HepG2 (cell line): Measurements from ENCODE around the gene TRAP1. TPM values are rescaled to one million over a fixed set of nuclear protein-coding genes. Genes with fewer than 3 reads are reported as not detected.
A peak's percentile ranks its signal among the peaks of the same experiment; 100 is the strongest.

Experiments
- ARNTL ChIP-seq: sonication (generic); formaldehyde crosslinking; IDR thresholded peaks from 2 replicates; pipeline ENCODE4 v1.4.0; 2020; ENCODE audit warnings: mild to moderate bottlenecking, missing genetic modification reagents
- CREB1 ChIP-seq, 2 experiments: fragments of 450-650 bp in 1 of 2; IDR thresholded peaks; 2 replicates each; pipeline ENCODE4 v1.6.1; 2016 to 2017; ENCODE audit warnings: control low read depth in 1 of 2, mild to moderate bottlenecking in 1 of 2, missing compliant biosample characterization in 1 of 2, missing genetic modification characterization in 1 of 2
- HNRNPH1 ChIP-seq: fragments of 200-400 bp; formaldehyde crosslinking; optimal IDR thresholded peaks from 2 replicates; pipeline ENCODE3; 2017; ENCODE audit warnings: mild to moderate bottlenecking, low read depth, low read length
- HOXA9 ChIP-seq: sonication (generic); formaldehyde crosslinking; IDR thresholded peaks from 2 replicates; pipeline ENCODE4 v1.8.1; 2022; ENCODE audit warnings: missing genetic modification reagents, mild to moderate bottlenecking, moderate library complexity, borderline replicate concordance
- KMT2B ChIP-seq: IDR thresholded peaks from 2 replicates; pipeline ENCODE4 v1.6.1; 2016; ENCODE audit warnings: missing genetic modification reagents, missing compliant biosample characterization
- NR2F2 ChIP-seq: IDR thresholded peaks from 2 replicates; pipeline ENCODE4 v1.6.1; 2012; ENCODE audit warnings: low read depth, inconsistent platforms, borderline replicate concordance
- PCBP1 ChIP-seq: fragments of 200-400 bp; formaldehyde crosslinking; IDR thresholded peaks from 2 replicates; pipeline ENCODE4 v1.6.1; 2017; ENCODE audit warnings: mild to moderate bottlenecking, low read depth, low read length, borderline replicate concordance
- PRMT3 ChIP-seq: sonication (generic); formaldehyde crosslinking; IDR thresholded peaks from 2 replicates; pipeline ENCODE4 v1.8.1; 2022; ENCODE audit warnings: low read depth, mild to moderate bottlenecking, moderate library complexity, missing genetic modification reagents, borderline replicate concordance
- SATB2 ChIP-seq: sonication (generic); formaldehyde crosslinking; IDR thresholded peaks from 2 replicates; pipeline ENCODE4 v1.5.0; 2020; ENCODE audit warnings: missing genetic modification reagents
- SMARCE1 ChIP-seq: fragments of 450-650 bp; IDR thresholded peaks from 2 replicates; pipeline ENCODE4 v1.6.1; 2017; ENCODE audit warnings: borderline replicate concordance
- SOX5 ChIP-seq: IDR thresholded peaks from 2 replicates; pipeline ENCODE4 v1.6.1; 2016; ENCODE audit warnings: borderline replicate concordance
- TBX3 ChIP-seq: fragments of 450-650 bp; IDR thresholded peaks from 2 replicates; pipeline ENCODE4 v1.6.1; 2017; ENCODE audit warnings: antibody characterized with exemption, mild to moderate bottlenecking, inconsistent platforms, borderline replicate concordance
- ZFP82 ChIP-seq: sonication (generic); formaldehyde crosslinking; IDR thresholded peaks from 2 replicates; pipeline ENCODE4 v1.5.1; 2020; ENCODE audit warnings: mild to moderate bottlenecking, missing genetic modification reagents, borderline replicate concordance
- ZMYM4 ChIP-seq: sonication (generic); formaldehyde crosslinking; IDR thresholded peaks from 2 replicates; pipeline ENCODE4 v1.8.1; 2023; ENCODE audit warnings: mild to moderate bottlenecking, missing genetic modification reagents
- ZNF292 ChIP-seq: sonication (generic); formaldehyde crosslinking; IDR thresholded peaks from 2 replicates; pipeline ENCODE4 v1.8.1; 2022; ENCODE audit warnings: mild to moderate bottlenecking, low read depth, missing genetic modification reagents, borderline replicate concordance
- ZNF335 ChIP-seq: sonication (generic); formaldehyde crosslinking; IDR thresholded peaks from 2 replicates; pipeline ENCODE4 v1.4.0; 2020; ENCODE audit warnings: missing genetic modification reagents
- ZNF337 ChIP-seq: sonication (generic); formaldehyde crosslinking; IDR thresholded peaks from 2 replicates; pipeline ENCODE4 v1.5.1; 2020; ENCODE audit warnings: missing genetic modification reagents, low read depth, mild to moderate bottlenecking, borderline replicate concordance
- ZNF501 ChIP-seq: sonication (generic); formaldehyde crosslinking; IDR thresholded peaks from 2 replicates; pipeline ENCODE4 v1.5.1; 2020; ENCODE audit warnings: mild to moderate bottlenecking, moderate library complexity, missing genetic modification reagents
- ZNF563 ChIP-seq: sonication (generic); formaldehyde crosslinking; IDR thresholded peaks from 2 replicates; pipeline ENCODE4 v1.8.0; 2022; ENCODE audit warnings: mild to moderate bottlenecking, moderate library complexity, missing genetic modification reagents
- ZNF670 ChIP-seq: sonication (generic); formaldehyde crosslinking; IDR thresholded peaks from 2 replicates; pipeline ENCODE4 v1.8.0; 2022; ENCODE audit warnings: mild to moderate bottlenecking, missing genetic modification reagents, borderline replicate concordance
- ZNF672 ChIP-seq: sonication (generic); formaldehyde crosslinking; IDR thresholded peaks from 2 replicates; pipeline ENCODE4 v1.8.1; 2022; ENCODE audit warnings: missing genetic modification reagents
- ZNF772 ChIP-seq: sonication (generic); formaldehyde crosslinking; IDR thresholded peaks from 2 replicates; pipeline ENCODE4 v1.5.0; 2020; ENCODE audit warnings: mild to moderate bottlenecking, missing genetic modification reagents
- ZSCAN30 ChIP-seq: sonication (generic); formaldehyde crosslinking; IDR thresholded peaks from 2 replicates; pipeline ENCODE4 v1.5.0; 2020; ENCODE audit warnings: mild to moderate bottlenecking, missing genetic modification reagents
- polyA plus RNA-seq, 8 experiments: library from polyadenylated mRNA; depleted of rRNA in 3 of 8; stranded (reverse) in 7 of 8; unstranded in 1 of 8; fragments of >200 nt; fragmentation: Illumina TruSeq in 4 of 8; extraction: Trizol in 4 of 8; gene quantifications; 2 replicates each; pipeline versions ENCODE4 v1.2.1 to v1.2.3, GENCODE V29; 2011 to 2016; ENCODE audit warnings: low read depth in 4 of 8, missing spikeins in 1 of 8, mixed read lengths in 1 of 8; ENCODE audit not compliant: insufficient read depth in 1 of 8
- total RNA-seq, 5 experiments: library from RNA; depleted of rRNA; stranded (reverse); fragments of >200 nt; fragmentation: Illumina TruSeq; extraction: Trizol; gene quantifications; 2 replicates each; pipeline ENCODE4 v1.2.3, GENCODE V29; 2016; ENCODE audit warnings: low read depth in 1 of 5
- TF ChIP-seq, protein P1 (sequence below): fragments of 450-650 bp; IDR thresholded peaks from 2 replicates; pipeline ENCODE4 v1.6.1; 2016
- TF ChIP-seq, protein P2 (sequence below): IDR thresholded peaks from 2 replicates; pipeline ENCODE4 v1.6.1; 2016; ENCODE audit warnings: missing genetic modification reagents, missing compliant biosample characterization
- TF ChIP-seq, protein P3 (sequence below): sonication (generic); formaldehyde crosslinking; IDR thresholded peaks from 2 replicates; pipeline ENCODE4 v1.5.0; 2020; ENCODE audit warnings: mild to moderate bottlenecking, missing genetic modification reagents

Gene TRAP1
- total and polyA plus RNA-seq, 2 of the 13 experiments (the other 11 are each of a cell fraction or from before 2014, with no cell fraction given) = 127 to 240 TPM

DNA sequence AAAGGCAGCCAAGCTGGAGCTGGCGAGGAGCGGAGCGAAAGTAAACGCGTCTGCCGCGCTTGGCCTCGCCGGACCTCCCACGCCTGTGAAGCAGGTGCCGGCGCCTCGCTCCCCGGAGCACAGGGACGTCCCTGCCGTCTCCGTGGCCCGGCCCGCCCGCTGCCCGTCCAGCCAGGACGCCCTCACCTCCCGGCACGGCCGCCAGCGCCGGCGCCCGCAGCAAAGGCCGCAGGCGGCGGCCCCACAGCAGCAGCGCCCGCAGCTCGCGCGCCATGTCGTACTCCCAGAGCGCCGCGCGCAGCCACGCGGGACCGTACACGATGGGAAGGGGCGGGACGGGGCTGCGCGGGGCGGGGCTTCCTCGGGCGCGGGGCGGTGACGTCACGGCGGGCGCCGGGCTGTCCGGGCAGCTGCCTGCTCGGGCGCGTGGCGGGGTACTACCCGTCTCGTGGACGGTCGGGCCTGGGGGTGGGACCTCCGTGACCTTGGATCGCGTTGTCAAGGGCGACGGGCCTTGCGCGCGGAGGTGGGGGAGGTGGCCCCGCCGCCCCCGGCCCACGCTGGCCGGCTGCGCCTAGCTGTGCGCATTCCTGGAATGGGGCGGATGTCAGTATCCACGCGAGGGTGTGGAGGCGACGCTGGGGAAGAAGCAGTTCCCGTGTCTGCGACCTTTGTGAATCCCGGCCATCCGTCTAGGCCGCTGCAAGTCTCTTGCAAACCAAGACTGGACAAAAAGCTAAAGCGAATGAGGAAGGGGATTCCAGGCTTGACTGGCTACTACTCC, at the start of gene TRAP1 (continued):
- TF ChIP-seq NR2F2 (no peak), ZNF563 (CRISPR knock-in tag) (peak; percentile 80), ZSCAN30 (CRISPR knock-in tag) (no peak), ZNF335 (CRISPR knock-in tag) (peak; percentile 99), SATB2 (no peak), ZNF337 (CRISPR knock-in tag) (no peak), ARNTL (peak; percentile 66), HOXA9 (CRISPR knock-in tag) (peak; percentile 50; the same call in 1 of the 2 replicates), SOX5 (no peak), TBX3 (no peak), ZNF670 (CRISPR knock-in tag) (peak; percentile 80; the same call in 1 of the 2 replicates), PRMT3 (no peak; the same call in 1 of the 2 replicates), ZNF672 (CRISPR knock-in tag) (no peak), ZMYM4 (peak; percentile 61; the same call in 1 of the 2 replicates), SMARCE1 (no peak), PCBP1 (no peak), ZNF772 (no peak; the same call in 1 of the 2 replicates), KMT2B (CRISPR knock-in tag) (peak; percentile 49; the same call in 1 of the 2 replicates), ZNF501 (CRISPR knock-in tag) (no peak), ZNF292 (CRISPR knock-in tag) (no peak), CREB1 (IDR thresholded peaks at IDR 0.05) (peak; percentile 98), CREB1 (CRISPR knock-in tag; IDR thresholded peaks at IDR 0.05) (0 out of 2 replicates have a peak, but pooled peaks have one; percentile 25), HNRNPH1 (no peak), ZFP82 (CRISPR knock-in tag) (peak; percentile 81; the same call in 1 of the 2 replicates)
- TF ChIP-seq, protein P1, sequence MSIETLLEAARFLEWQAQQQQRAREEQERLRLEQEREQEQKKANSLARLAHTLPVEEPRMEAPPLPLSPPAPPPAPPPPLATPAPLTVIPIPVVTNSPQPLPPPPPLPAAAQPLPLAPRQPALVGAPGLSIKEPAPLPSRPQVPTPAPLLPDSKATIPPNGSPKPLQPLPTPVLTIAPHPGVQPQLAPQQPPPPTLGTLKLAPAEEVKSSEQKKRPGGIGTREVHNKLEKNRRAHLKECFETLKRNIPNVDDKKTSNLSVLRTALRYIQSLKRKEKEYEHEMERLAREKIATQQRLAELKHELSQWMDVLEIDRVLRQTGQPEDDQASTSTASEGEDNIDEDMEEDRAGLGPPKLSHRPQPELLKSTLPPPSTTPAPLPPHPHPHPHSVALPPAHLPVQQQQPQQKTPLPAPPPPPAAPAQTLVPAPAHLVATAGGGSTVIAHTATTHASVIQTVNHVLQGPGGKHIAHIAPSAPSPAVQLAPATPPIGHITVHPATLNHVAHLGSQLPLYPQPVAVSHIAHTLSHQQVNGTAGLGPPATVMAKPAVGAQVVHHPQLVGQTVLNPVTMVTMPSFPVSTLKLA = no peak
- TF ChIP-seq, protein P2, sequence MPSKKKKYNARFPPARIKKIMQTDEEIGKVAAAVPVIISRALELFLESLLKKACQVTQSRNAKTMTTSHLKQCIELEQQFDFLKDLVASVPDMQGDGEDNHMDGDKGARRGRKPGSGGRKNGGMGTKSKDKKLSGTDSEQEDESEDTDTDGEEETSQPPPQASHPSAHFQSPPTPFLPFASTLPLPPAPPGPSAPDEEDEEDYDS (CRISPR knock-in tag) = no peak
- TF ChIP-seq, protein P3, sequence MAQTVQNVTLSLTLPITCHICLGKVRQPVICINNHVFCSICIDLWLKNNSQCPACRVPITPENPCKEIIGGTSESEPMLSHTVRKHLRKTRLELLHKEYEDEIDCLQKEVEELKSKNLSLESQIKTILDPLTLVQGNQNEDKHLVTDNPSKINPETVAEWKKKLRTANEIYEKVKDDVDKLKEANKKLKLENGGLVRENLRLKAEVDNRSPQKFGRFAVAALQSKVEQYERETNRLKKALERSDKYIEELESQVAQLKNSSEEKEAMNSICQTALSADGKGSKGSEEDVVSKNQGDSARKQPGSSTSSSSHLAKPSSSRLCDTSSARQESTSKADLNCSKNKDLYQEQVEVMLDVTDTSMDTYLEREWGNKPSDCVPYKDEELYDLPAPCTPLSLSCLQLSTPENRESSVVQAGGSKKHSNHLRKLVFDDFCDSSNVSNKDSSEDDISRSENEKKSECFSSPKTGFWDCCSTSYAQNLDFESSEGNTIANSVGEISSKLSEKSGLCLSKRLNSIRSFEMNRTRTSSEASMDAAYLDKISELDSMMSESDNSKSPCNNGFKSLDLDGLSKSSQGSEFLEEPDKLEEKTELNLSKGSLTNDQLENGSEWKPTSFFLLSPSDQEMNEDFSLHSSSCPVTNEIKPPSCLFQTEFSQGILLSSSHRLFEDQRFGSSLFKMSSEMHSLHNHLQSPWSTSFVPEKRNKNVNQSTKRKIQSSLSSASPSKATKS (CRISPR knock-in tag) = no peak
